HG03520 (cell line): Measurements from ENCODE around the gene ANO2.

Source experiments
- ATAC-seq: cut with Tn5 transposase; IDR thresholded peaks from one replicate; pipeline ENCODE4 v1.9.1; 2021; ENCODE audit warnings: mild to moderate bottlenecking, moderate library complexity; ENCODE audit not compliant: unreplicated experiment

ANO2 gene

DNA sequence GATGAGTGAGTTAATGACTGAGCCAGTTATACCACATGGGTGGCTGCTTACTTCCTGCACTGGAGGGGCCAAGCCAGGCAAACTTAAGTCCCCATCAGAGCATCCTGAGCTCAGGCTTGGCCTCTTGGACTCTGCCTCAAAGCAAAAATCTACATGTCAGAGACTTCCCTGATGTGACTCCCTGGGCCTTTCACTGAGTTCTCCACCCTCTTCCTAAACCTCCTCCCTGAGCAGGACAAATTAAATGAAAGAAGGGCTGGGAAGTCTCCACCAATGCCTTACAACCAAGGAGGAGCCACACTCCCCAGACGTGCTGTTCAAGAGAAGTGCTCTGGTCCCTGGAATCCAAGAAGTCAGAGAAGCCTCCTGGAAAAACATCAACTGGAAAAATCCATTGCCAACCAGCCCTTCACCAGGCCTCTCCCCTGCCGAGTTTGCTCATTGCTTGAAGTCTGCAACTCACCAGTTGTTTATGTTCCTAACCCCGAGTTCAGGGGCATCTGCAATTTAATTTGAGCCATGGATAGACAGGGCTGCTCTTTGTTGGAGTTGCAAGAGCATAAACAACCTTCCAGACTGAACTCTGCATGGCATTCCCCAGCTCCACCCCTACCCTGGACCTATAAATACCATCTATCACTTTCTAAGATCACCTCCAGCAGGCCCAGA, 160.5 kb downstream of the ANO2 start:
- no peak for ATAC-seq

DNA sequence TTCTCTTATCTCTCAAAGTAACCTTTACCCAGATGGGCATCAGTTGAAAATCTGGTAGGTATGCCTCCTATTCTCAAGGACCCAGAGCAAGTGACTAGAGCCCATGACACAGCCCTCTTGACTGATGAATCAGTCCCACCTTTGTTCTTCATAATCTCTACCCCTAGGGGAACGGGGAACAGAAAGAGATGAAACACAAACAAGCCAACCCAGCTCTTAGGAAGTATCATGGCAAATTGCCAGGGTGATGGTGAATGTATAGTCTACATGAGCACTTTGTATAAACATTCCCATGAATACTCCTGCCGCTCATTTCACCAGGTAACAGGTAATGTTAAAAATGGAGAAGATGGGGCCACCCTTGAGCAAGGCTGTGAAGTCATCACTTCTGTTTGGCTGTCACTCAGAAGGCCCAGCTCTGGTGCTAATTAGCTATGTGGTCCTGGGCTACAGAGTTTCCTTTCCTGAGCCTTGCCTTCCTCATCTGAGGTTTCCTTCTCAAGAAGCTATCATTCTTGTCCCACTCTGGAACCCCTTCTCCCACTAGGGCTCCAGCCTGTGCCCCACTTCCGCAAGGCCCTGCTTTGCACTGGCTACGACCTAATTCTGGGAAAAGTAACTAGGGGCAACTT, 161.7 kb downstream of the ANO2 start:
- ATAC-seq, result no peak

DNA sequence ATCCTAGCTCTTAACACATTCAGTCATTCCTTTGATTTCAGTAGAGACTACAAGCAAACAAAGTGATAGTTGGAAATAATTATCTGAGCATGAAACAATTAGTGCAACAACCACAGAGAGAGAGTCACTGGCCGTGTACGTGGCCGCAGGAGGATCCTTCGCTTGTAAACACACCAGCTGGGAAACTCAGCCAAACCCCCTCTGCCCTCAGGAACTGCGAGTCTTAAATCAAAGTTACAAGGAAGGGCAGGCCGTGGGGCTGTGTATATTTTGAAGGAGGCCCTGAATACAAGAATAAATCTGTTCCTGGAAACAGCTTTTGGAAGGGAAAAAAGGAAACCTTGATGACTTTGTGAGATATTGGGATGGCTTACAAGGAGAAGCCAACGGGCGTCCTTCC, 164.5 kb downstream of the ANO2 start:
- ATAC-seq, result no peak

DNA sequence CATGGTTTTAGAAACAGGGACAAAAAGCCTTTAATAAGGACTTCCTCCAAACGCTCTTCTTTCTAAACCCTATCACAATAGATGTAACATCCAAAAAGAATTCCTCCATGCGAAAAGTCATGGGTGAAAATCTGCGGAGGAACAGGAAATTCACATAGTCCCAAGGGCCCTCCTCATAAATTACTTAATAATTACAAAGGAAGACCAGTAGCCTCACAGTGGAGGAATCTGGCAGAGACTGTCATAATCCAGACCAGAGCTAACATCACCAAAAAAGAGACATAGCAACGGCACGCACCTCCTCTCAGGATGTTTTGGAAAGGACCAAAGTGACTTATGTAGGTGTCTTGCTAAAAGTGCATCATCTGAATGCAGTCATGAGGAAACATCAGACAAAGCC, 165.7 kb downstream of the ANO2 start:
- no peak for ATAC-seq

DNA sequence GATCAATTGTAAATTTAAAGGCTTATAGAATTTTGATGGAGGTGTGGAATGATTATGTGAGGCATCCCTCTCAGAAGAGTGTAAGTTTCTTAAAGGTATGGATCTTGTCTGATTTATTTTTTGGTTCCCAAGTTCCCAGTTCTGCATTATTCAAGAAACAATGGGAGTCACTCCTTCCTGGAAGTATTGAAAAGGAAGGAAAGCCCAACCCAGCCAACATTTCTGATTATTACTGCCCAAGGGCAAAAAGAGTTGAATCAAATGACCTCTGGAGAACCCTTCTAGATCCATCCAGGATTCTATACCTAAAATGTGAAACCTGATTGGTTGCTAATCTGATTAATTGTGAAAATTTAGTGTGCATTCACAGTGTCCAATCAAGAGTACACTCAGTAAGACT, 166.2 kb downstream of the ANO2 start:
- ATAC-seq, result no peak

DNA sequence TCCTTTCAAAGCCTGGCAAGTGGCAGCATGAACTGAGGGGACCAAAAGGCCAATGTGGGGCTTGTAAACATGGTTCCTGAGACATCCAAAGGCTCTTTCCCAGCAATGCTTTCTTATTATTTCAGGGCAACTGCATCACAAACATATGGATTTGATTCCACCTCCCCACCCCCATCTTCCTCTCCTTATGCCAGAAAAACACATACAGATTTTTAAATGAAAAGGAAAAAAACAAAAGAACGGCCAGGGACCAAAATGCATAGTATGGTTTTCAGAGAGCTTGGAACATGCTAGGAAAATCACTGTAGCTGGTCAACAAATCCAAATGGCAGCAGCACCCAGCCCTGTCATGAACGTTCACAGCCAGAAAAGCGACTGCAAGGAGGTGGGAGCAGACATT, 167.6 kb downstream of the ANO2 start:
- ATAC-seq, result no peak

DNA sequence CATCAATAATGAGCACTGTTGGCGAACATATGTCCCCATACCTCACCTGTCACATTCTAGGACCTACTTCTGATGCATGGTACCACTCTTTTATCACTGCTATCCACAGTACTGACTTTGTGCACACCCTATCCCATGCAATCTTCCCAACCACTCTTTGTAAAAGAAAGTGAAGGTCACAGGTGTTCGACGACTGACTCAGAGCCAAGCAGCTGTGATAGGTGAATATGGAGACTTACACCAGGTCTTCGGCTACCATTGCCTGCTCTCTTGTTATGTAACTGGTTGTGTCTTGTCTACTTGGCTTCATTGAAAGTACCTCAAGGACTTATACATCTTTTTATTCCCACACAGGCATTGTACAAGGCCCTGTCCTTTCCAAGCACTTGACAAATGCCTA, 169.0 kb downstream of the ANO2 start:
- ATAC-seq, result no peak

DNA sequence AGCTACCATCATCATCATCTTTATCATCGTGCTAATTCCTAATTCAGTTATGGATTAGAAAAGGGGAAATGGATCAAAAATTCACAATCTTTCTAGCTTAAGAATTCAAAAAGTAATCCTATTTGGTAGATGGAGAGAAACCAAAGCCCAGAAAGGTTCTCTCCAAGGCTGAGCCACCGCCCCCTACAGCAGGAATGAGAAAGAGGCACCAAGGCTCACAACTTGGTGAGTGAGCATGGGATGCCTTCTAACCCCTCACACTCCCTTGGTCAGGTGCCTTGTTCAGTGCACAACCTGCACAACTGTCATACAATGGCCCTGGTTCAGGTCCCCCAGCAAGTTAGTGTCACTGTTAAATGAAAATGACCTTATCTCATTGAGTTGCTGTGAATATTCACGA, 171.5 kb downstream of the ANO2 start:
- no peak for ATAC-seq

DNA sequence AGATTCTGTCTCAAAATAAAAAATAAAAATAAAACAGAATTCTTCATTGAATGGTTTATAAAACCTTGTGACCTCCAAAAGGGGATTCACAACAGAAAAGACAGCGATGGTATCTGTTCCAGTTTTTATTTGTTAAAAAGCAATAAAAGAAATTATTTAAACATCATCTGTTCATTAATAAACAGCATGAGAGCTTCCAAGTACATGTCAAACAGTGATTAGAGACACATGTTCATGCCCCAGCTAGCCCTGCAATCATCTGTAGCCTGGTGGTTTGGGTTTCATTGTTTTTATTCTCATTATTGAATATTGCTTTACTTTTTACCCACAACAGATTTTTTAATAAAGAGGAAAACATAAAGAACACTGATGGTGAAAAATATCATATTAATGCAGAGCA, 173.3 kb downstream of the ANO2 start:
- ATAC-seq, result no peak

DNA sequence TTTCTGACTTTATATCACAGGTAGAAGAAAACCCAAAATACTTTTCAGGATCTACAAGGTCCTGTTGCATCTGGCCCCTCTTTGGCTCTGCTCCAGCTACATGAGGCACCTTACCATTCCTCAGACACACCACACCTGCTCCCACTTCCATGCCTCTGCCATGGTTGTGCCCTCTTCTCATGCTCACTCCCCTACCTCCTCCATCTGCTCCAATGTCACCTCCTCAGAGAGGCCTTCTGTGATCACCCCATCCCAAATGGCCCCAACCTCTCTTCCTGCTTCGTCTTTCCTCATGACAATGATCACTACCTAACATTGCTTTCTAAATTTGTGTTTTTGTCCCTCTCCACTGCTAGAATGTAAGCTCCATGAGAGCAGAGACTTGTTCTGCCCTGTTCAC, 174.3 kb downstream of the ANO2 start:
- no peak for ATAC-seq

DNA sequence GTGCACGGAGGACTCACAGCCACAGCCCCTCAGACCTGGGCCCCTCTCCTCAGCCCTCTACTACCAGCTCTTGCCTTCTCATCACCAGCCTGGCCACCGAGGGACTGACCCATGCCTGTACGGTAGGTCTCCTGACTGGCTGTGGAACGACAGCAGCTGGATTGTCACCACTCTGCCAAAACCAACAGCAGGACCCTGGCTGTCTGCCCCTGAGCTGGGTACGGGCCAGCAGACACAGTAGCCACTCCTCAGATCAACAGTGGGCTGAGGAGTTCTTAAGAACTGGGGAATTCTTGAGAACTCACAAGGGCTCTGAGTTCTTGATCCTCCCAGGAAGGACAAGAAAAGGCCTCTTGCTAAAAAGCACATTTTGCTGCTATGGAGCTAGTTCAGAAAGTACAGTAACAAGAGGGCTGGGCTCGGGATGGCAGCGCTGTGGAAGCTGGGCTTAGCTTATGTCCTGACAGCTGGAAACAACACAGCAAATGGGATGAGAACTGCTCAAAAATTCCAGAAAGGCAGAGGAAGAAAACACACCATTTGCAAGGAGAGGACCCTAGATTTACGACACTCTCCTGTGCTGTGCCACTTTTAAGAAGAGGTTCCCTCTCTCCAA, 176.4 kb downstream of the ANO2 start:
- no peak for ATAC-seq

DNA sequence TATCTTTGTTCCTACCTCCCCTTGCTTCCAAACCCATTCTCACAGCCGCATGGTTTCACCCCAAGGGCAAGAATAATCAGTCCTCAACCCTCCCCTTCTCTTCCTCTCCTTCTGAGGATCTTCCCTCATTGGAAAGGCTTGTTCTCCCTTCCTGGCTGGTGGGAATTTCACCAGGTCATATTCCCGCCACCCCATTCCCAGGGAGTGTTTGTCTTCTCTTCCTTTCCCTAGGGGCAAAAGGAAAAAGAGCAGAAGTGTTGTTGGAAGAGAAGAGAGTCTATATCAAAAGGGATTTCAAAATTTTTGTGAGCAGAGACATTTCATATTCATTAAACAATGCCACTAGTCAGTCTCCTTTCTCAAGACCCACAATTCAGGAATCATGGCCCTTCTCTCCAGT, 176.9 kb downstream of the ANO2 start:
- no peak for ATAC-seq

DNA sequence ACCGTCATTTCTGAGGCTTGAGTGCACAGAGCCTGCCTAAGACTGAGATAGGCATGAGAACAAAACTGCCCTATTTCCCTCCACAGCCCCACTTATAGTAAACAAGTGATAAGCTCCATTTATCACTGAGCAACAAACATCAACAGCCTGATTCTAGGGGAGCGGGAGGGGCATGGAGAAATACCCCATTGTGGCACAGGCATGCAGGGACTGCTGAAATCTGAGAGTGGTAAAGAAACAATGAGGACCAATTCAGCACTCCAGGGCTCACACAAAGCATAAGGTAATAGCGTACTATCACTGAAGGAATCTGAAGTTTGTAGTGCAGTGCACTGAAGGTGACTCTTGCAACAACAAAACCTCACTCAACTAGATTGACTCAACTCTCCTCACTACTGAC, 186.7 kb downstream of the ANO2 start:
- no peak for ATAC-seq

DNA sequence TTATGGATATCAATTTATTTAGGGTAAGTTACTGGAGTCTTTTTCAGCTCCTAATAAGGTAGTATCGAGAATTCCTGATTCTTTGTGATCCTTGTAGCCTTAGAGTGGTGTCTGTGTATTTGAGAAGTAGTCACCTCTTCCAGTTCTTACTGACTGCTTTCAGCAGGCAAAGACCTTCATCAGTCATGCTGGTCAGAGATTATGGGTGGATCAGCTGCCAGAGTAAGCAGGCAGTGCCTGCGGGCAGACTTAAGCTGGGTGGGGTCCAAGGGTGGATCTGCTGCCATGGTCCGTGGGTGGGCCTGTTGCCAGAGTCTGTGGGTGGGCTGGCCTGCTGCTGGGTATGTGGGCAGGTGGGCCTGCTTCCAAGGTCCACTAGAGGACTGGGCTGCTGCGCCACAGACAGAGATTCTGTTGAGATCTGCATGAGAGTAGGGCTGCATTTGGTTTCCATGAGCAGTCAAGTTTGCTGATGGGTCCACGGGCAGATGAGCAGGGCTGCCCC, 188.7 kb downstream of the ANO2 start:
- no peak for ATAC-seq

DNA sequence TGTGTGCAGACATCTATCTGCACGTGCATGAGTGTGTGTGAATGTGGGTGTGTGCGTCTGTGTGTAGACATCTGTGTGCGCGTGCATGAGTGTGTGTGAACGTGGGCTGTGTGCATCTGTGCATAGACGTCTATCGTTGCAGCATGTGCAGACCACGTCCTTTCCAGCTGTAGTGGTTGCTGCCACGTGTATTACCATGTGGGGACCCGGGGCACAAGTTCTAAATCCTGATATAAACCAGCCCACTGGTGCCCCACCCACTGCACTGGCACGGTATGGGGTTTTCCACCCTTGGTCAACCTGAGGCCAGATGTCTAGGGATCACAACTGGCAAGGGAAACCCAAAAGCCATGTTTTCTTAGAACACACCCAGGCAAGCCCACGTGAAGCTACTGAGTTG, 197.0 kb downstream of the ANO2 start:
- ATAC-seq, result no peak

DNA sequence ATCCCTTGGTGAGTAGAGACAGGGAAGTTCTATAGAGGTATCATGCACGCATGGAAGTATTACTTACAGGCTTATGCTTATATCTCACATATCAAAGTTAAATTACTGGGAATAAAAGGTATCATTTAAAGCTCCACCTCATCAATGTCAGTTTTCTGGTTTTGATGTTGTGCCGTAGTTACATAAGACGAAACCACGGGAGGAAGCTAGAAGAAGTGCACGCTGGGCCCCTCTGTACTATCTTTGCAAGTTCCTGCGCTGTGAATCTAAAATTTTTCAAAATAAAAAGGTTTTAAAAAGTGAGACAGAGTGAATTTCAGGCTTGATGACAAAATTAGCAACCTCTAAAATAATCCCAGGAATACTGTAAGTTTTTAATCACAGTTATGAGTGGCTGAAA, 198.1 kb downstream of the ANO2 start:
- ATAC-seq, result no peak

DNA sequence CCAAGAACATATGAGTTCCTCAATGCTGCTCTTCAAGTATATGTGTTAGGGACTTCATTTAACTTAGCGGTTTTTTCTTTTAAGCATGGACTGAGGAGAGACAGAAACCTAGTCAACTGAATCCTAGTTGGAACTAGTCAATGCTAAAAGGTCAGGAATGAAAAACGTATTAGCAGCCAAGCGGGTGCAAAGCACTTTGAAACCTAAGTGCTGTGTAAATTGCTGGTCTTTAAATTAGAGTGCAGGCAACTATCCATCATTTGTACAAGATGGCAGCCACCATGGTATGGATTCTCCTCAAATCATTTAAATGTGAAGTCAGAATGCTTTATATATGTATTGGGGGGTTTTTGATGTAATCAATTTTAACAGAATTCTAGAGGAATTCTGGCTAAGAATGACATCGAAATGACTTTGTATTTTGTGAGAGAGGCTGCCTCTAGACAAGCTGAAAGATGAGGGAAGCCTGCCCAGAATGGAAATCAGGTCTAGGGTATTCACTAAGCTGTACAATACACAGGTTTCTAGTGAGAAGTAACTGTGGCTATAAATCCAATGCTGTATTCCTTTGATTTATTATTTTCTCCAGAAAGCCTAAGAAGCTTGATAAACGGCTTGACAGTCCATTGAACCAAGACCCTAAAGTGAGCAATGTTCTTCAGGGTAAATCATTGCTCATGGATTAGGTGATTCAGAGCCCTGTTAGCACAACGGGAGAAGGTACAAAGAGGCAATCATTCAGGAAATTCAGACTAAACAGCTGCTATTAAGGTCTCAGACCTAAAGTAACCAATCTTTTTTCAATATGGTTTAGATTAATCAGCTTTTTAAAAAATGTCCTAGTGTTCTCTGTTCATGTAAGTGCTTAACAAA, 198.8 kb downstream of the ANO2 start:
- no peak for ATAC-seq

DNA sequence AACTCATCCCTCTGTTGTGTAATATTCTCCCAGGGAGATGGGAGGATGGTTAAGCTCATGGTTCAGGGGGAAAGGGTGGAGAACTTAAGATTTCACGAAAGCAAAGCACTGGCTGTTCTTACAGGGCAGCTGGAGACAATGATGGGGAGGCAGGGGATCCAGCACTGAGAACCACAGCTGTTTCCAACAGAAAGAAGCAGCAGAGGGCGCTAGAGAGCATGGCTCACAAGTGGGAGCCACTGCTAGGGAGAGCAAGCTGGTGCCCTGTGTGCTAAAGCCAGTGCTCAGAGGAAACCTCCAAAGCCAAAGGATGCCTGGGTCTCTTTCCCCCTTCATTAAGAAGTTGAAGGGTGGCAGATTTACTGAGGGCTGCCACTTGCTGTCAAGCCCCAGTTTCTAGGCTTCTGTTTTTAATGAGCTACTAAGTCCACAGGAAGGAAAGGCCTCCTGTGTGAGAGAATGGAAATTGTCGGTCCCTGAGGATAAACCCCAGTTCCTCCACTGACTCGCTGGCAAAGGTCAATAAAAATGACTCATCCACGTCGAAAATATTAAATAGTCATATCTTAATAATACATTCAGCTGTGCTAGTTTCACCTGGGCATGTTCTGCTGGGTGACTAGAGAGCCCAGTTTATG, 199.7 kb downstream of the ANO2 start:
- no peak for ATAC-seq

DNA sequence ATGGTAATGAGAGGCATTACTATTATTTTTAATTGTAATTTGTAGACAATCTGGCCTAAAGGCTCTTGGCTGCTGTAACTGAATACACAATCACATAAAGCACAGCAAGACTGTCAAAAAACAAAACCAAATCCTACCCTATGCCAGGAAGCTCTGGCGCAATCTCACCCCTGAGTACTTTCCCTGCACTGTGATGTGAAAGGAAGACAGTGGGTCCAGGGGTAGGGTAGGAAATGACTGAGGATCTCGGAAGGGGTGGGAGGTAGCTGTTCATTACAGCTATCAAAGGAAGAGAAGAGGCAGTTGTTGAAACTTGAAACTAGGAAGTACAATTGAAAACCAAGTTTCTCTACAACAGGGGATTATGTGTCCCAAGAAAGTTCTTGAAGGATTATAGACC, 202.8 kb downstream of the ANO2 start:
- no peak for ATAC-seq

DNA sequence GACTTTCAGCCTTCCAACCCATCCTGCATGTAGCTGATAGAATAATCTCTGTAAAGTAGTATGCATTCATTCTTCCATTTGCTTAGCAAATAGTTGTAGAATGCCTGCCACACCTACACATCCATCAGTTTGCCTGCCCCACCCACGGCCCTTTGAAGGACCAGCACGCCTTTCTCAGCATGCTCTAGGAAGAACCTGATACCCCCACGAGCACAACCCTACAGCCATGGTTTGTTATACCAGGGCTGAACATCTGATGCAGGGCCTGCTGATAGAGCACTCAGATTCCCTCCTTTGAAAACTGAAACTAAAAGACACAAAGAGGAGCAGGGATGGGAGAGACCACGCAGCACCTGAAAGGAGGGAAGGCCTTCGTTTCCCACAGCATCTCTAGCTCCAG, 205.1 kb downstream of the ANO2 start:
- ATAC-seq, result no peak

DNA sequence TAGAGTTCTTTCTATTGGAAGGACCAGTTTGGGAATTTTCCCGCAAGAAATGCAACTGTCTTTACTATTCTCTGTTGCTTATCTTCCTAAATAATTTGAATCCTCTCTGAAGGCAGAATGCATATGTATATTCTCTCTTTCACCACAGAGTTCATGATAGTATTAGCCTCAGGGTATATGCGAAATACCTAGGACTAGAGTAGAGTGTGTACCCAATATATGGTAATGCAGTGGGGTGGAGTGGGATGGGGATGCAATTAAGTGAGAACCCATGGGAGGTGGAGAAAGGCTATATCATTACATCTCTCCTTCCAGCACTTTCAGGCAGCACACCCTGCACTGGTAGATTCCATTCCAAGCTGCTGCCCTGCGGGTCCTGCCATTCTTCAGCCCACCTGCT, 207.3 kb downstream of the ANO2 start:
- ATAC-seq, result no peak
